ENCODE data around the gene SETBP1. TPM values are rescaled to one million over a fixed set of nuclear protein-coding genes. Genes with fewer than 3 reads are reported as not detected.

The SETBP1 gene
- total and polyA plus RNA-seq, 9 of the 15 experiments (the other 6 are each of a cell fraction or from before 2014, with no cell fraction given): under 0.01 to 0.13 (median 0.04) TPM

- Histone ChIP-seq H3K9ac (ENCODE audit: insufficient read depth in 1 of 2, low read depth in 2 of 2, low read length in 2 of 2) (no peak overlapping the region), H3K79me2 (ENCODE audit: control insufficient read depth, insufficient read depth, low read length) (no peaks in the 10 kb centered on the region), H4K20me1 (replicated peaks; ENCODE audit: control insufficient read depth, insufficient read depth, low read length) (no peaks in the 10 kb centered on the region), H3K9me3 (replicated peaks; ENCODE audit: control insufficient read depth, insufficient read depth, low read depth, low read length) (no peaks in the 10 kb centered on the region), H3K4me2 (ENCODE audit: insufficient read depth, low read length) (no peak overlapping the region), H3K4me1 (replicated peaks in 1 of 2; ENCODE audit: control insufficient read depth in 2 of 2, insufficient read depth in 2 of 2, low read length in 2 of 2) (no peaks in the 10 kb centered on the region), H3K36me3 (ENCODE audit: control insufficient read depth, insufficient read depth, low read length) (no peaks in the 10 kb centered on the region), H3K27me3 (ENCODE audit: control insufficient read depth in 2 of 2, insufficient read depth in 2 of 2, low read length in 2 of 2) (no peaks in the 10 kb centered on the region), H3K9me1 (ENCODE audit: control insufficient read depth, insufficient read depth, low read length) (no peaks in the 10 kb centered on the region), H3K4me3 (no peak overlapping the region), H2AFZ (ENCODE audit: low read depth, low read length) (no peak overlapping the region), H3K27ac (ENCODE audit: extremely low read depth, low read depth, low read length) (no peak overlapping the region)
- ChIA-PET CTCF (ENCODE audit: low intra/inter-chr PET ratio) (no interaction called here), POLR2A (no interaction called here)
- no peak for DNase-seq (ENCODE audit: extremely low read depth in 1 of 4, low spot score in 3 of 4)
- no peak for ATAC-seq
- no peak for FAIRE-seq
- WGBS (ENCODE audit: insufficient coverage, low coverage, missing lambda C conversion rate): 0% methylated on average over 4 of the region's 4 CpGs
- no TSS peak for BruUV-seq (replicated peaks)
- in situ Hi-C loops (cut with MboI) (no loop called here), intact Hi-C loops (cut with micrococcal nuclease) (no loop called here)
- TF ChIP-seq PCBP2 (IDR thresholded peaks at IDR 0.05; ENCODE audit: low read depth, low read length, poor library complexity, severe bottlenecking) (no peak), USF2 (CRISPR knock-in tag; IDR thresholded peaks at IDR 0.05) (no peak), TCF3 (CRISPR knock-in tag; IDR thresholded peaks at IDR 0.05) (no peak), HNRNPK (IDR thresholded peaks at IDR 0.05; ENCODE audit: low read depth, low read length, poor library complexity, severe bottlenecking) (no peak), ETS1 (conservative IDR thresholded peaks at IDR 0.05; ENCODE audit: control insufficient read depth, low read depth, low read length) (no peak), PURB (CRISPR knock-in tag; IDR thresholded peaks at IDR 0.05; ENCODE audit: low read depth) (no peak), POLR3A (IDR thresholded peaks at IDR 0.05; ENCODE audit: borderline replicate concordance, extremely low read depth, insufficient read depth, insufficient read length) (no peak), RBM17 (IDR thresholded peaks at IDR 0.05; ENCODE audit: borderline replicate concordance, low read depth, low read length) (no peak), BCLAF1 (IDR thresholded peaks at IDR 0.05; ENCODE audit: borderline replicate concordance in 1 of 2, control insufficient read depth in 1 of 2, low read depth in 2 of 2, low read length in 1 of 2) (no peak), MTA2 (IDR thresholded peaks at IDR 0.05; ENCODE audit: low read depth) (no peak), SREBF2 (CRISPR knock-in tag; IDR thresholded peaks at IDR 0.05) (no peak), ADNP (tag; IDR thresholded peaks at IDR 0.05) (no peak), TBL1XR1 (IDR thresholded peaks at IDR 0.05; ENCODE audit: low read length in 2 of 2) (no peak)
- TF ChIP-seq, protein P1, sequence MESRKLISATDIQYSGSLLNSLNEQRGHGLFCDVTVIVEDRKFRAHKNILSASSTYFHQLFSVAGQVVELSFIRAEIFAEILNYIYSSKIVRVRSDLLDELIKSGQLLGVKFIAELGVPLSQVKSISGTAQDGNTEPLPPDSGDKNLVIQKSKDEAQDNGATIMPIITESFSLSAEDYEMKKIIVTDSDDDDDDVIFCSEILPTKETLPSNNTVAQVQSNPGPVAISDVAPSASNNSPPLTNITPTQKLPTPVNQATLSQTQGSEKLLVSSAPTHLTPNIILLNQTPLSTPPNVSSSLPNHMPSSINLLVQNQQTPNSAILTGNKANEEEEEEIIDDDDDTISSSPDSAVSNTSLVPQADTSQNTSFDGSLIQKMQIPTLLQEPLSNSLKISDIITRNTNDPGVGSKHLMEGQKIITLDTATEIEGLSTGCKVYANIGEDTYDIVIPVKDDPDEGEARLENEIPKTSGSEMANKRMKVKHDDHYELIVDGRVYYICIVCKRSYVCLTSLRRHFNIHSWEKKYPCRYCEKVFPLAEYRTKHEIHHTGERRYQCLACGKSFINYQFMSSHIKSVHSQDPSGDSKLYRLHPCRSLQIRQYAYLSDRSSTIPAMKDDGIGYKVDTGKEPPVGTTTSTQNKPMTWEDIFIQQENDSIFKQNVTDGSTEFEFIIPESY (CRISPR knock-in tag; IDR thresholded peaks at IDR 0.05): no peak
Observed at GRCh38 chr18:44883671-44884070, 203.0 kb downstream of the SETBP1 start.
